Measurements from ENCODE around the gene TARS2.

TARS2 gene

DNA sequence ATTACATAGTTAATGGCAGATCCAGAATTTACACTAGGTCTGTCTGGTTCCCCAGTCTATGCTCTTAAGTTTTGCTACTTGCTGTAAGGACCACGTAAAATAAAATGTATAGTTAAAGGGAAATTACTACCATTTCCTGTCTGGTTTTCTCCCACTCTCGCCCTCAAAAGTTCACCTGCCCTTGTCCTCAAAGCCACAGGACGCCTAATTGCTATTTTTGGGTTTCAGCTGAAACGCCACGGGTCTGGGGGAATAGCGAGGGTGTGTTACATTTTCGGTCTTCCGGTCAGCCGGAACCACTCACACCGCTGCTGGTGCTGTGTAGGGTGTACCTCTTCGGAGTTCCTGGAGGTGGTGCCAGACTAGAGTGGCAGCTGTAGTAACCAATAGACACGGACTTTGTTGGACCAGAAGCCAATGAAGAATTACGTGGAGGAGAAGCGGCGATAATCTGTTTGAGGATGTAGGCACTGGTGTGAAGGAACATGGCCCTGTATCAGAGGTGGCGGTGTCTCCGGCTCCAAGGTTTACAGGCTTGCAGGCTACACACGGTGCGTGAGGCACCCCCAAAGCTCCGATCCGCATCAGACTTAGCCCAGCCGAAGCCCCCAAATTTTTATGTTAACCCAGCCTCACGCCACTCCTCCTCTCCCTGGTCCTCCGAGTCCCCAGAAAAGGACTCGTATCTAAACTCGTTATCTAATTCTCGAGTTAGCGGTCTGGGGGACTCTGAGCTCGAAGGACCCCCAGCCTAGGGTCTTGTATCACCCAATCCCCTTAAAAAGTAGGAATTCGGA lies at the start of gene TARS2:
Gene TARS2 (plus strand): TSS at position 454 of the 797 bp plus-strand sequence. CDS start 32 bp downstream, at position 486.
- DNase-seq (peak; percentile 94), ATAC-seq (peak; percentile 100)

DNA sequence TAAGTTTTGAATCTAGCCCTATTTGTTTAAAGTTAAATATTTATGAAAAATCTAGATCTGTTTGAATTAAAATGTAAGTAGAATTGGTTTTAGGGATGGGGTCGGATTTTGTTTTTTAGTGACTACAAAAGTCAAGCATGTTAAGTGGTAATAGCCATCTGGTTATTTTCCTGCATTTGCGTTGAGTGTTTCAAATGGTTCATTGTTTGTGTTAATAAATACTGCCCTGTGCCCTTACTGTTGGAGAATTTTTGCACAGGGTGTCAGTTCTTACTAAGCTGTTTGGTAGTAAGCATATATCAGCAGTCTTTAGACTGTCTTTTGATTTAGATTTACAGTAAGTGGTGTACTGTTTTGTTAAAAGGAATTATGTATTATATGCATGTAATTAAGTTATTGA lies 46.1 kb upstream of the TARS2 start:
- ATAC-seq (no peak), DNase-seq (no peak)

- no peak for DNase-seq
- peak; percentile 49 for ATAC-seq
Observed at GRCh38 chr1:150444232-150444631, 43.0 kb upstream of the TARS2 start.

- DNase-seq (no peak), ATAC-seq (no peak)
Observed at GRCh38 chr1:150456146-150456647, 31.0 kb upstream of the TARS2 start.

- ATAC-seq = peak; percentile 46
- DNase-seq = peak; percentile 76
Observed at GRCh38 chr1:150464422-150464826, 22.8 kb upstream of the TARS2 start.

- DNase-seq (no peak), ATAC-seq (no peak)
Observed at GRCh38 chr1:150466964-150467363, 20.3 kb upstream of the TARS2 start.

DNA sequence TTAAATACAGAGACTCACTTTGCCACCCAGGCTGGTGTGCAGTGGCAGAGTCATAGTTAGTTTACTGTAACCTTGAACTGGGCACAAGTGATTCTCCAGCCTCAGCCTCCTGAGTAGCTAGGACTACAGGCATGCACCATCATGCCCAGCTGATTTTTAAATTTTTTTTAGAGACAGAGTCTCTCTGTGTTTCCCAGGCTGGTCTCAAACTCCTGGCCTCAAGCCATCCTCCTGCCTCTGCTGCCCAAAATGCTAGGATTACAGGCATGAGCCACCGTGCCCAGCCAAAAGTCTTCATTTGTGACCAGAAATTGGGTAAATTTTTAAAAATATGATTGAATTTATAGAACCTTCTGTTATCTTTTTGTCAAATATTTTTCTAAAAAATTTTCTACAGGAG lies 17.9 kb upstream of the TARS2 start:
- ATAC-seq (no peak), DNase-seq (no peak)

GRCh38 chr1:150472601-150473200 lies 14.5 kb upstream of the TARS2 start:
- DNase-seq (no peak), ATAC-seq (no peak)

DNA sequence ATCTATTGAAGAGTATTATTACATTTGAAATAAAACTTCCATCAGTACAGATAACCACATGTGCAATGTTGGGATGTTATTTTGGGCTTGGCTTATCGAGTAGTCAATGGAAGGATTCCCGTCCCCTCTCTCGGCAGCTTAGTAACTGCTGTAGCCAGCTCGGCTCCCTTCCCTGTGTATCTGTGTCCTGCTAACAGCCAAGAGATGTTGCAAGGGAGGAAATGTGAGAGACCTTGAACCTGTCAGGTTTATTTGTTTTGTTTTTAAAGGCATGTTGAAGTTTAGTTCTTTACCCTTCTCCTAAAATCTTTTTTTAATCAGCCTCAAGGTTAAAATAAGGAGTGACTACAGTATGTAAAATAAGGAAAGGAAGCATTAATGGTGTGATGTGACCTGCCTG lies 13.6 kb upstream of the TARS2 start:
- no peak for ATAC-seq
- DNase-seq = no peak

DNA sequence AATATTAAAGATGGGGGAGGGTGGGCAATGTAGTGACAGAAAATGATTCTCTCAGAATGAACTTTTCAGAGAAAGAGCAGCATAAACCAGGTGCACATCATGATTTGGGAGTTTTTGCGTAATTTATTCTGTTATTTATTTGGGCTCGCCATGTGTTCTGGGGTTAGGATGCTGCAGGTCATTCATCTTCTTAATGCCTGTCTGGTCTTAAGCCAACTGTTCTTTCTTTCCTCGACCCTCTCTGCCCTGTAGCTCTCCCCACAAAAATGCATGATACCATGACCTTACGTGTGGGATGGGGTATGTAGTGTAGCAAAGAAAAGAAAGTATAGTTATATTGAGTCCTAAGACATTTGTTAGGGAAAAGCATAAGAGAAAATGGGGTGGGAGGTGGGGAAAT lies 12.3 kb upstream of the TARS2 start:
- no peak for ATAC-seq
- DNase-seq = no peak

DNA sequence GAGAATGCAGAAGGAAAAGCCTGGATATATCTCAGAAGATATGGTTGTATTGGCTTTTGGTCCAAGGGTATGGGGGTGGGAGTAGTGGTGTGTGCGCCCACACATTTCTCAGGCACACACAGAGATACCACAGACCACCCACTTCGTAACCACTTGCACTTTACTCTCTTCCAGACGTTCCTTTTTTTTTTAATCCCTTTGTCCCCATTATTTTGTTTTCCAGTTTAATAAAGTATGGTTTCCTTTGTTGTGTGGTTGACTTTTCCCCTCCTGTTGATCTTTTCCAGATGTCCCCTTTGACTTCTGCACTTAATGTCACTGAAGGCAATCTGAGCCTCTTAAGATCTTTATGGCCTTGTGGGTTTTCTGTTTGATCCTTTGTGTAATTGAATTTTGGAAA lies 10.5 kb upstream of the TARS2 start:
- ATAC-seq = no peak
- DNase-seq = no peak

DNA sequence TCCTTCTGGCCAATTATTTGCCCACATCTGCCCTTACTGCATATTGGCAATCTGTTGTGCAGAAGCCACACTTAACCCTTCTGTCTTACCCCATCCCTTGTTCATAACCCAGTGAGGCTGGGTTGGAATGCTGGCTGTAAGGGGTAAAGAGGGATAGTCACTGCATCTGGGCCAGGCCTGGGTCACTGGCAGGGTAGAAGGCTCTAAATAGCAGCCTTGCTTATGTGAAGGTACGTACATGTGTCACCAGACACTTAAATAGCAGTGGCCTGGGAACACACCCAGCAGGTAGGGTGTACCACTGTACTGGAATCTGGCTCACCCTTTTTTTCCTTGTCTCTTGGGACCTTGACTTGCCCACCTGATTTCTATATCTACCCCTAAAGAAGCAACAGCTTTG lies 9.9 kb upstream of the TARS2 start:
- DNase-seq = no peak
- ATAC-seq = no peak

GRCh38 chr1:150477733-150478132 lies 9.5 kb upstream of the TARS2 start:
- no peak for ATAC-seq
- DNase-seq = no peak

- ATAC-seq (no peak), DNase-seq (no peak)
Observed at GRCh38 chr1:150479370-150479769, 7.8 kb upstream of the TARS2 start.

DNA sequence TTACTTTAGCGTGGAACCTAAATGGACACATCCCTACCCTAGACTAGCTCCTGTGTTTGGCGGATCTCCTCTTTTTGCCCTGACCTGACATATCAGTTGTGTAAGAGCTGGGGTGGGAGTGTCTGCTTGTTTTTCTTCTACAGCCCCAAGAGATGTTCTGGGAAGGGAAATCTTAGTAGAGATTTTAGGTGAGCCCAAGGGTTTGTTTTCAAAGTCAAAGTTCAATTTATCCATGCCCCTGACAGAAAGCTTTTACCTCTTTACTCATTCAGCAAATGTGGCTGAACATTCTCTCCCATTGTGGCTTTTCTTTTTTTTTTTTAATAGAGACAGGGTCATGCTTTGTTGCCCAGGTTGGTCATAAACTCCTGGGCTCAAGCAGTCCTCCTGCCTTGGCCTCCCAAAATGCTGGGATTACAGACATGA lies 7.3 kb upstream of the TARS2 start:
- no peak for ATAC-seq
- DNase-seq = no peak

DNA sequence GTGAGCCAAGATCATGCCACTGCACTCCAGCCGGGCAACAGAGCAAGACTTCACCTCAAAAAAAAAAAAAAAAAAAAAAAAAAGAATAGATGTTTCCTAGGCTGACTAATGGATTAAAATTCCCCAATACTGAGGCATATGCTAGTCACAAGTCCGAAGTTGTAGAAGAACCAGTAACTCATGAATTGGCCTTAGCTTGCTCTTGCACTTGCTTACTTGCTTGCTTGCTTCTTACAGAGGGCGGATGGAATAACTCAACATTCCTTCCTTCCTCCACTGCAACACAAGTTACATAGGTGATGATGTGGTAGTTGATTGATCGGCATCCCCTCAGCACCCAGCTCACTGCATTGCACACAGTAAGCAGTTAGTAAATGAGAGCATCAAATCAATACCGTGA lies 2.8 kb upstream of the TARS2 start:
- ATAC-seq (no peak), DNase-seq (no peak)

- DNase-seq (no peak), ATAC-seq (no peak)
Observed at GRCh38 chr1:150484861-150485260, 2.4 kb upstream of the TARS2 start.

GRCh38 chr1:150487763-150488115 lies 520 bp downstream of the TARS2 start:
- ATAC-seq (no peak), DNase-seq (no peak)

- DNase-seq (no peak), ATAC-seq (no peak)
Observed at GRCh38 chr1:150493175-150493574, 6.0 kb downstream of the TARS2 start.

- ATAC-seq = no peak
Observed at GRCh38 chr1:150498342-150498741, 11.1 kb downstream of the TARS2 start.

DNA sequence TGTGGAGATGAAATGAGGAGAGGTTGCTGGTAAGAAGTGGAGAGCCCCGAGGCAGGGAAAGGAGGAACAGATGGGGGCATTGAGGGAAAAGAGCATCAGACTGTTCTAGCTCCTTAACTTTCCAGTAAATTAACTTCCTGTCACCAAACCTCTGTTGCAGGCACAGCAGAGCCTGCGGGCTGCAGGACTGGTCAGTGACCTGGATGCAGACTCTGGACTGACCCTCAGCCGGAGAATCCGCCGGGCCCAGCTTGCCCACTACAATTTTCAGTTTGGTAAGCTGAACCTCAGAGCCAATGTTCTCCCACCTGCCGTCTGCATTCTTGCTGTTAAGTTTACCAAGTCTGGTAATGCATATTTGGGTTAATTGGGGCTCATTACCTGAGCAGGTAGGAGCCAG lies 18.2 kb downstream of the TARS2 start:
- no peak for ATAC-seq

More at GRCh38 chr1:150498342-150498741, 11.1 kb downstream of the TARS2 start:
- no peak for DNase-seq

DNA sequence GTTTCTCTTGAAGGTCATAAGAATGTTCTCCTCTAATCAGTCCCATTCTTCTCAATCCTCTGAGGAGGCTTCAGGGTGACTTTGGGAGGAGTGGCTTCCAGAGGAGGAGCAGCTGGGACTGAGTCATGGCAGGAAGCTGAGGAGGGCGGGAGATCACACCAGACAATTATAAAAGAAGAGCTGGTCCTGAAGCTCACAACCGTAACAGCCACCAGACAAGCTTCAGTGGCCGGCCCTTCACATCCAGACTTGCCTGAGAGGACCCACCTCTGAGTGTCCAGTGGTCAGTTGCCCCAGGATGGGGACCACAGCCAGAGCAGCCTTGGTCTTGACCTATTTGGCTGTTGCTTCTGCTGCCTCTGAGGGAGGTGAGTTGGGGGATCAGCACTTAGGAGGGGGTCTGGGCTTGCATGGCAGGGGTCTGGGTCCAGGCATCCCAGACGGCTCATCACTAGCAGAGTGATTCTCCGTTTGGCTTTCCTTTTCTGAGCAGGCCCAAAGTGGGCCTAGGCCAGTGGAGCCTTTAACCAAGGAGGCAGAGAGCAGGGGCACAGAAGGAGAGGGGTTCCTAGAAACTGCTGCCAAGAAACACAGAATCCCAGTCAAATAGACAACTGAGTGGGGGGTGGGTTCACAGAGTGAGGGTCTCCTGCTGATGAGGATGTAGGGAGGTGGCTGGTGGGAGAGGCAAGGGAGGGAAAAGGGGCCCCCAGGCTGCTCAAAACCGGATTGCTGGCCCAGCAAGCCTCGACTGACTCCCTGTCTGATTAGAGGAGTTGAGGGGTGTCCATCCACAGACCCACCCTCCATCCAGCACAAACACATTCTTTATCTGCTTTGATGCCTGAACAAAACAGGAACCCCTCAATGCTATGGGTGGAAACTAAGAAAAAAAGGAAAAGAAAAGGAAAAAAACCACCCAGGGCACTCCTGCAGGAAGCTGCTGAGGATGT lies 21.0 kb downstream of the TARS2 start, which contains the start of gene ECM1:
Gene ECM1 (plus strand): TSS at position 198 of the 953 bp plus-strand sequence. CDS start 101 bp downstream, at position 299.
- DNase-seq (no peak), ATAC-seq (no peak)

More for the DNA sequence above, 18.2 kb downstream of the TARS2 start:
- no peak for DNase-seq

All from stimulated activated naive CD8-positive, alpha-beta T cell treated with anti-CD3 and anti-CD28 coated beads, Interleukin-15, Interleukin-2, amounts not matched to agents 100 U/mL and 50 U/mL, for 24 hours (primary cell).